ENCODE results near the gene CARMIL3. TPM values are rescaled to one million over a fixed set of nuclear protein-coding genes. Genes with fewer than 3 reads are reported as not detected.
A peak's percentile ranks its signal among the peaks of the same experiment; 100 is the strongest.

The CARMIL3 gene
- total RNA-seq, 4 donors from 2014 or later, result 0.42 to 0.60 (median 0.44) TPM; not detected in 1

DNA sequence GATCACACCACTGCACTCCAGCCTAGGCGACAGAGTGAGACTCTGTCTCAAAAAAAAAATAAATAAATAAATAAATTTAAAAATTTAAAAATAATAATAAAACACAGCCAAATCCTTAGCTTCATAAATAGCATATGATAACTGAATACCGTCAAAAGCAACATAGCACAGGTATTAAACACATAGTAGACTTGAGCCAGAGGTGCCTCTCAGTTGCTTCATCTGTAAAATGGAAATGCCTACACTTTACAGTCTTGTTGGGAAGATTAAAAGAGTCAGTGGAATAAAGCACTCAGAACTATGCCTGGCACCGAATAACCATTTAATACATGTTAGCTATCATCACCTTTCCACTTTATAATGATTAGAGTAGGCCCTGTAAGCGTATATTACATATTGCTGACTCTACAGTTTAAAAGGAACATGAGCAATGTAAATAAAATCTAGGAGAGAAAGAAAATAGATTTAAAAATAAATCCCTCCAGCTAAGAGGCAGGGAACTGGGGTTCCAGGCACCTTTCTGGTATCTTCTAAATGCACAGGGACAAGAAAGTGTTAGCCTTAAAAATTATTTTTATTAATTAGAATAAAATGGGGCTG lies 55.0 kb downstream of the CARMIL3 start:
- peaks cover 0 to 12% (median 0%) of the 10 kb centered on the region in 4 donors for H3K4me1 ChIP-seq
- 87 to 89% methylated on average over 4 of the region's 4 CpGs for WGBS, 2 donors
- H3K36me3 ChIP-seq, result peaks cover 0 to 29% (median 0%) of the 10 kb centered on the region in 3 donors
- H3K9me3 ChIP-seq, result no peaks in the 10 kb centered on the region
- TF ChIP-seq POLR2A (IDR thresholded peaks at IDR 0.05) (no peak), EP300 (IDR thresholded peaks at IDR 0.05) (no peak)
- TF ChIP-seq, protein P1, sequence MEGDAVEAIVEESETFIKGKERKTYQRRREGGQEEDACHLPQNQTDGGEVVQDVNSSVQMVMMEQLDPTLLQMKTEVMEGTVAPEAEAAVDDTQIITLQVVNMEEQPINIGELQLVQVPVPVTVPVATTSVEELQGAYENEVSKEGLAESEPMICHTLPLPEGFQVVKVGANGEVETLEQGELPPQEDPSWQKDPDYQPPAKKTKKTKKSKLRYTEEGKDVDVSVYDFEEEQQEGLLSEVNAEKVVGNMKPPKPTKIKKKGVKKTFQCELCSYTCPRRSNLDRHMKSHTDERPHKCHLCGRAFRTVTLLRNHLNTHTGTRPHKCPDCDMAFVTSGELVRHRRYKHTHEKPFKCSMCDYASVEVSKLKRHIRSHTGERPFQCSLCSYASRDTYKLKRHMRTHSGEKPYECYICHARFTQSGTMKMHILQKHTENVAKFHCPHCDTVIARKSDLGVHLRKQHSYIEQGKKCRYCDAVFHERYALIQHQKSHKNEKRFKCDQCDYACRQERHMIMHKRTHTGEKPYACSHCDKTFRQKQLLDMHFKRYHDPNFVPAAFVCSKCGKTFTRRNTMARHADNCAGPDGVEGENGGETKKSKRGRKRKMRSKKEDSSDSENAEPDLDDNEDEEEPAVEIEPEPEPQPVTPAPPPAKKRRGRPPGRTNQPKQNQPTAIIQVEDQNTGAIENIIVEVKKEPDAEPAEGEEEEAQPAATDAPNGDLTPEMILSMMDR (IDR thresholded peaks at IDR 0.05), result no peak
- DNase-seq (ENCODE audit: low spot score in 2 of 2), result no peak
- no peaks in the 10 kb centered on the region for H3K27me3 ChIP-seq
- no peak overlapping the region for H3K4me3 ChIP-seq
- no peak overlapping the region for H3K27ac ChIP-seq

DNA sequence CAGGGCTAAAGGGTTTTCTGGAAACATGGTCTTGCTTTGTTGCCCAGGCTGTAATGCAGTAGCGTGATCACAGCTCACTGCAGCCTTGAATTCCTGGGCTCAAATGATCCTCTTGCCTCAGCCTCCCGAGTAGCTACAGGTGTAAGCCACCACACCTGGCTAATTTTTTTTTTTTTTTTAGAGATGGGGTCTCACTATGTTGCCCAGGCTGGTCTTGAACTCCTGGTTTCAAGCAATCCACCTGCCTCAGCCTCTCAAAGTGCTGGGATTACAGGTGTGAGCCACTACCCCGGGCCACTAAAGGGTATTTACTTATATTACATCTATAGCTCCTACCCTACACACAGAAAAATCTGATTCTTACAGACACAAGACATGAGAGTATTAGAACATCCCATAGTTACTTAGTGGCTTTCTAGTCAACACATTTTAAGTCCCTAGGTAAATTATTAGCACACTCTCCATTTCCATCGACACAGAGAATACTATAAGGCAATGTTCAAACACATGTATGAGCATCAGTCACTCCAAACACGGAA lies 56.6 kb downstream of the CARMIL3 start:
- DNase-seq (ENCODE audit: low spot score in 2 of 2), result no peak
- Histone ChIP-seq H3K4me3 (no peak overlapping the region), H3K27me3 (no peaks in the 10 kb centered on the region), H3K9me3 (no peaks in the 10 kb centered on the region), H3K27ac (peak overlapping the region in 3 of 4 donors; percentile 4 to 17 (median 16)), H3K36me3 (peaks cover 0 to 17% (median 0%) of the 10 kb centered on the region in 3 donors), H3K4me1 (peaks cover 0 to 15% (median 0%) of the 10 kb centered on the region in 4 donors)
- TF ChIP-seq POLR2A (IDR thresholded peaks at IDR 0.05) (no peak), EP300 (IDR thresholded peaks at IDR 0.05) (no peak)
- TF ChIP-seq, protein P1 (IDR thresholded peaks at IDR 0.05), result no peak
- WGBS, 2 donors, result 34 to 52% methylated on average over 5 of the region's 5 CpGs

DNA sequence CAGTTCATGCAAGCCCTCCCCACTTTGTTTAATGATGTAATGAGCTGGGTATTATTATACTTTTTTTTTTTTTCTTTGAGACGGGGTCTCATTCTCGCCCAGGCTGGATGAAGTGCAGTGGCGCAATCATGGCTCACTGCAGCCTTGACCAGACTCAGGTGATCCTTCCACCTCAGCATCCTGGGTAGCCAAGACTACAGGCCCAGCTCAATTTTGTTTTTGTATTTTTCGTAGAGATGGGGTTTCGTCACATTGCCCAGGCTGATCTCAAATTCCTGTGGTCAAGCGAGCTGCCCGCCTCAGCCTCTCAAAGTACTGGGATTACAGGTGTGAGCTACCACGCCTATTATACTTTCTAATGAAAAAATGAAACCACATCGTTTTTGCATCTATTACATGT lies 58.3 kb downstream of the CARMIL3 start:
- 85 to 89% methylated on average over 9 of the region's 9 CpGs for WGBS, 2 donors
- peaks cover 0 to 2% (median 0%) of the 10 kb centered on the region in 3 donors for H3K36me3 ChIP-seq
- DNase-seq (ENCODE audit: low spot score in 2 of 2), result no peak
- H3K27me3 ChIP-seq, result no peaks in the 10 kb centered on the region
- TF ChIP-seq EP300 (IDR thresholded peaks at IDR 0.05) (no peak), POLR2A (IDR thresholded peaks at IDR 0.05) (no peak)
- TF ChIP-seq, protein P1 (IDR thresholded peaks at IDR 0.05), result no peak
- no peaks in the 10 kb centered on the region for H3K9me3 ChIP-seq
- peaks cover 0 to 16% (median 0%) of the 10 kb centered on the region in 4 donors for H3K4me1 ChIP-seq
- H3K27ac ChIP-seq, result no peak overlapping the region
- H3K4me3 ChIP-seq, result no peak overlapping the region

DNA sequence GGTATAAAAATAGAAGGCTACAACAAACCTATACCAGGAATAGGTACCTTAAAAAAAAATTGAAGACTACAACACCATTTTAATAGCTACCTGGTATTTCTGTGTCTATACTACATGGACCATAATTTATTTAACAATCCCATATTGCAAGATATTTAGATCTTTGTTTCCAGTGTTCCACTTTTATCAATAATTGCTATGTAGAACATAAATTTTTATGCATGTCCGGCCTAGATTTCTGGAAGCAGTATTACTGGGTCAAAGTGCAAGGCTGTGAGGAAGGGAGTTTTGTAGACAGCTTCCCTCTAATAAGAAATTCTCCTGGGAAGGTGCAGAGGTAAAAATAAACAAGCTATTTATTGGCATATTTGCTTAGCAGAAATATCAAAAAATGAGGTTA lies 58.7 kb downstream of the CARMIL3 start:
- H3K9me3 ChIP-seq, result no peaks in the 10 kb centered on the region
- TF ChIP-seq EP300 (IDR thresholded peaks at IDR 0.05), result no peak
- no peak overlapping the region for H3K4me3 ChIP-seq
- no peaks in the 10 kb centered on the region for H3K36me3 ChIP-seq
- peaks cover 0 to 19% (median 1%) of the 10 kb centered on the region in 4 donors for H3K4me1 ChIP-seq
- no peaks in the 10 kb centered on the region for H3K27me3 ChIP-seq
- no peak overlapping the region for H3K27ac ChIP-seq
- WGBS, 2 donors, result 48 to 60% methylated on average over 1 of the region's 1 CpG
- DNase-seq (ENCODE audit: low spot score in 2 of 2), result no peak

DNA sequence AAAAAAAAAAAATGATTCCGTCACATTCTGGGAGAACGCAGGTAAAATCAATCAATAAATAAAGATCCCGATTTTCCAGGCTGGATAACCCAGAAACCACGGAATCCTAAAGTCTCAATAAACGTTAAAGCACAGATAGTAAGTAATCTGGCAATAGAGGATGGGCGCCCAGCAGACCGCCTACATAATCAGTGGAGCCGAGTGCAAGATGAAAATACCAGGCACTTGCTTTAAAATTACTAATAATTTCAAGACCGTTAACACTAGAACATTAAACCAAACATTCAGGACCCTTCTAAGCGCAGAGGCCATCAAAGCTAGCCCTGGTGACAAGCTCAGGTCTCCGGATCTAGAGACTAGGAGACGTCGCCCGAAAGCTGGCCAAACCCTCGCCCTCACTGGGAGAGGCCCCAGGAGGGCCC lies 61.6 kb downstream of the CARMIL3 start:
- Histone ChIP-seq H3K36me3 (peaks cover 0 to 18% (median 12%) of the 10 kb centered on the region in 3 donors), H3K9me3 (no peaks in the 10 kb centered on the region), H3K4me1 (peaks cover 4 to 28% (median 11%) of the 10 kb centered on the region in 4 donors), H3K27ac (peak overlapping the region; percentile 99 to 100 (median 99)), H3K27me3 (no peaks in the 10 kb centered on the region), H3K4me3 (peak overlapping the region; percentile 46 to 81 (median 76))
- TF ChIP-seq, protein P1 (IDR thresholded peaks at IDR 0.05), result no peak
- TF ChIP-seq EP300 (IDR thresholded peaks at IDR 0.05), result no peak
- WGBS, 2 donors, result 20 to 26% methylated on average over 15 of the region's 15 CpGs
- DNase-seq (ENCODE audit: low spot score in 2 of 2), result no peak
